Kidney (tissue), 14 donors: Measurements from ENCODE around the gene RNF5. TPM values are rescaled to one million over a fixed set of nuclear protein-coding genes. Genes with fewer than 3 reads are reported as not detected.
A peak's percentile ranks its signal among the peaks of the same experiment; 100 is the strongest.

Source experiments
- DNase-seq, 5 donors: peaks; one replicate each; pipeline ENCODE4 v3.0.0-alpha.2; 2013 to 2020
- FAIRE-seq: peaks from 2 replicates; lab custom pipeline; 2012; peaks lifted over from hg19 to GRCh38; lab: Jason Lieb, UNC
- H3K27ac ChIP-seq, 2 donors: one replicate each; pipeline ENCODE4 v1.7.0; 2013; ENCODE audit warnings: low read depth in 2 of 2, low read length in 2 of 2, inconsistent platforms in 1 of 2
- H3K27me3 ChIP-seq: one replicate; pipeline ENCODE4 v1.7.1; 2013; ENCODE audit warnings: low read length, inconsistent platforms; ENCODE audit not compliant: control insufficient read depth, insufficient read depth
- H3K36me3 ChIP-seq, 3 donors: one replicate each; pipeline versions ENCODE4 v1.7.0 to v1.7.1; 2013; ENCODE audit warnings: low read length in 3 of 3, control low read depth in 1 of 3, inconsistent platforms in 1 of 3; ENCODE audit not compliant: insufficient read depth in 3 of 3, control insufficient read depth in 2 of 3
- H3K4me1 ChIP-seq, 3 donors: one replicate each; pipeline versions ENCODE4 v1.7.0 to v1.7.1; 2013; ENCODE audit warnings: low read length in 3 of 3, inconsistent platforms in 1 of 3, low read depth in 1 of 3; ENCODE audit not compliant: control insufficient read depth in 2 of 3, insufficient read depth in 2 of 3
- H3K4me3 ChIP-seq, 3 donors: one replicate each; pipeline versions ENCODE4 v1.7.0 to v1.8.1; 2013; ENCODE audit warnings: low read length in 3 of 3, control low read depth in 1 of 3, inconsistent platforms in 1 of 3
- H3K9ac ChIP-seq, 3 donors: one replicate each; pipeline versions ENCODE4 v1.7.0 to v1.7.1; 2013; ENCODE audit warnings: low read length in 3 of 3, control low read depth in 1 of 3, inconsistent platforms in 1 of 3
- H3K9me3 ChIP-seq, 3 donors: one replicate each; pipeline versions ENCODE4 v1.7.0 to v1.7.1; 2013; ENCODE audit warnings: low read length in 3 of 3, control low read depth in 1 of 3, inconsistent platforms in 1 of 3; ENCODE audit not compliant: control insufficient read depth in 2 of 3, insufficient read depth in 1 of 3
- CTCF ChIP-seq: IDR thresholded peaks from 3 replicates; pipeline ENCODE4 v1.5.1; 2012; ENCODE audit warnings: mild to moderate bottlenecking, moderate library complexity, borderline replicate concordance; ENCODE audit not compliant: insufficient read depth; ENCODE audit errors: extremely low read depth
- intact Hi-C: fragments of 100-400 bp; cut with DNase I; formaldehyde crosslinking; loops from one replicate; pipeline ENCODE4 v1.11.1; 2022
- polyA plus RNA-seq: library from polyadenylated mRNA; stranded (reverse); fragments of 350-450 nt; fragmentation: Illumina TruSeq; extraction: RNeasy Lipid Tissue Mini Kit (QIAGEN cat#74804); gene quantifications from one replicate; pipeline ENCODE4 v1.2.3, GENCODE V29; 2014; ENCODE audit warnings: low read depth, low replicate concordance; ENCODE audit not compliant: insufficient read depth
- total RNA-seq: library from RNA; stranded (reverse); fragmentation: NEBNext Ultra II Directional; extraction: Animal tissue kit (Norgen Biotek cat#: 25700); gene quantifications from one replicate; pipeline ENCODE4 v1.2.1, GENCODE V29; 2021
- donor health status: control.
- donor health status: control.
- donor health status: control.
- donor health status: control.
- donor health status: control.
- donor health status: DM: yes; HTN: yes; CAD: no.
- donor health status: Normal renal cell carcinoma (clear cell type).

Gene RNF5
- total and polyA plus RNA-seq, 2 donors from 2014 or later: 74.1 to 208 TPM

GRCh38 chr6:32198866-32199265 lies 20.7 kb downstream of the RNF5 start:
- FAIRE-seq: no peak
- Histone ChIP-seq H3K9ac (no peak overlapping the region), H3K9me3 (no peaks in the 10 kb centered on the region), H3K27ac (no peak overlapping the region), H3K36me3 (no peaks in the 10 kb centered on the region), H3K4me1 (peaks cover 0 to 16% (median 14%) of the 10 kb centered on the region in 3 donors), H3K27me3 (no peaks in the 10 kb centered on the region), H3K4me3 (no peak overlapping the region)
- DNase-seq: peak in 2 of 5 donors; percentile 48 to 74
- TF ChIP-seq CTCF: no peak
- intact Hi-C loops: no loop called here

- H3K4me3 ChIP-seq: no peak overlapping the region
- H3K9ac ChIP-seq: no peak overlapping the region
- TF ChIP-seq CTCF: no peak
- H3K36me3 ChIP-seq: no peaks in the 10 kb centered on the region
- H3K27ac ChIP-seq: no peak overlapping the region
- H3K4me1 ChIP-seq: peaks cover 0 to 10% (median 10%) of the 10 kb centered on the region in 3 donors
- DNase-seq: peak in 2 of 5 donors; percentile 36 to 43
- intact Hi-C loops: no loop called here
- no peak for FAIRE-seq
- no peaks in the 10 kb centered on the region for H3K27me3 ChIP-seq
- no peaks in the 10 kb centered on the region for H3K9me3 ChIP-seq
Observed at GRCh38 chr6:32200711-32201475, 22.7 kb downstream of the RNF5 start.

GRCh38 chr6:32202186-32202585 lies 24.0 kb downstream of the RNF5 start:
- Histone ChIP-seq H3K27me3 (no peaks in the 10 kb centered on the region), H3K9me3 (no peaks in the 10 kb centered on the region), H3K27ac (no peak overlapping the region), H3K9ac (no peak overlapping the region), H3K4me1 (peaks cover 0 to 3% (median 2%) of the 10 kb centered on the region in 3 donors), H3K36me3 (no peaks in the 10 kb centered on the region), H3K4me3 (no peak overlapping the region)
- no peak for TF ChIP-seq CTCF
- no peak for FAIRE-seq
- intact Hi-C loops: no loop called here
- DNase-seq: peak in 2 of 5 donors; percentile 32 to 57
